Caco-2 (cell line): Measurements from ENCODE around the gene LDB2. TPM values are rescaled to one million over a fixed set of nuclear protein-coding genes. Genes with fewer than 3 reads are reported as not detected.

Experiments
- BruUV-seq: library from RNA; stranded (reverse); fragments of 400-500 nt; replicated peaks from 2 replicates; lab custom pipeline; 2021; lab: Mats Ljungman, UMichigan
- CTCF ChIA-PET: fragments of 300-600 bp; sonication (Branson Sonifier 250); formaldehyde crosslinking; loops from one replicate; lab custom pipeline; 2022; ENCODE audit warnings: antibody characterized with exemption; lab: Charles Lee
- POLR2A ChIA-PET: fragments of 300-600 bp; sonication (Branson Sonifier 250); formaldehyde crosslinking; loops from one replicate; lab custom pipeline; 2022; ENCODE audit warnings: antibody characterized with exemption; lab: Charles Lee
- DNase-seq, 2 experiments: peaks; one replicate each; pipeline versions ENCODE4 v3.0.0 to v3.0.0-alpha.2; 2020 to 2022
- H3K27me3 ChIP-seq: replicated peaks from 2 replicates; pipeline ENCODE4 v1.6.0; 2011; ENCODE audit warnings: low read length; ENCODE audit not compliant: control insufficient read depth, insufficient read depth
- H3K36me3 ChIP-seq: 2 replicates; pipeline ENCODE4 v1.5.1; 2011; ENCODE audit warnings: low read length; ENCODE audit not compliant: control insufficient read depth, insufficient read depth
- H3K4me1 ChIP-seq: fragments of 250-450 bp; sonication (Bioruptor Pico); 2 replicates; pipeline ENCODE4 v1.5.1; 2020; ENCODE audit warnings: mild to moderate bottlenecking
- H3K4me3 ChIP-seq: 2 replicates; pipeline ENCODE4 v1.5.1; 2011; ENCODE audit warnings: low read depth, mild to moderate bottlenecking, control low read depth, low read length
- H3K9me3 ChIP-seq: fragments of 250-450 bp; sonication (Bioruptor Pico); 2 replicates; pipeline ENCODE4 v1.5.1; 2020; ENCODE audit warnings: mild to moderate bottlenecking, moderate library complexity
- H3K27ac Mint-ChIP-seq: one replicate; pipeline ENCODE4 v1.8.0; 2022; ENCODE audit warnings: mixed read lengths; ENCODE audit not compliant: unreplicated experiment
- H3K27me3 Mint-ChIP-seq: one replicate; pipeline ENCODE4 v1.8.0; 2022; ENCODE audit warnings: mixed read lengths; ENCODE audit not compliant: insufficient read depth, unreplicated experiment
- H3K36me3 Mint-ChIP-seq: one replicate; pipeline ENCODE4 v1.8.0; 2022; ENCODE audit warnings: mild to moderate bottlenecking, mixed read lengths; ENCODE audit not compliant: insufficient read depth, unreplicated experiment
- H3K4me1 Mint-ChIP-seq: one replicate; pipeline ENCODE4 v1.8.0; 2022; ENCODE audit warnings: low read depth, mixed read lengths; ENCODE audit not compliant: unreplicated experiment
- H3K4me3 Mint-ChIP-seq: one replicate; pipeline ENCODE4 v1.8.0; 2022; ENCODE audit warnings: mild to moderate bottlenecking, moderate library complexity, mixed read lengths; ENCODE audit not compliant: unreplicated experiment
- H3K9me3 Mint-ChIP-seq: one replicate; pipeline ENCODE4 v1.8.0; 2022; ENCODE audit warnings: mixed read lengths; ENCODE audit not compliant: unreplicated experiment
- intact Hi-C: fragments of 100-400 bp; cut with micrococcal nuclease; formaldehyde crosslinking; loops from one replicate; pipeline ENCODE4 v1.10.0; 2022; ENCODE audit not compliant: unreplicated experiment
- total RNA-seq: library from RNA; stranded (reverse); gene quantifications from 2 replicates; pipeline ENCODE4 v1.2.3, GENCODE V29; 2022
- TF ChIP-seq, protein P1 (sequence below), 2 experiments: fragments of 200-600 bp in 1 of 2; IDR thresholded peaks; 1 replicate in 1 of 2; 2 replicates in 1 of 2; pipeline versions ENCODE4 v1.5.1 to v1.8.0; 2011 to 2022; ENCODE audit warnings: antibody characterized with exemption in 1 of 2, control low read depth in 1 of 2, inconsistent platforms in 1 of 2, low read depth in 1 of 2, low read length in 1 of 2, mild to moderate bottlenecking in 1 of 2, moderate library complexity in 1 of 2; ENCODE audit not compliant: insufficient read depth in 1 of 2, severe bottlenecking in 1 of 2, unreplicated experiment in 1 of 2

LDB2 gene
- total RNA-seq, 1 experiment from 2014 or later: not detected

DNA sequence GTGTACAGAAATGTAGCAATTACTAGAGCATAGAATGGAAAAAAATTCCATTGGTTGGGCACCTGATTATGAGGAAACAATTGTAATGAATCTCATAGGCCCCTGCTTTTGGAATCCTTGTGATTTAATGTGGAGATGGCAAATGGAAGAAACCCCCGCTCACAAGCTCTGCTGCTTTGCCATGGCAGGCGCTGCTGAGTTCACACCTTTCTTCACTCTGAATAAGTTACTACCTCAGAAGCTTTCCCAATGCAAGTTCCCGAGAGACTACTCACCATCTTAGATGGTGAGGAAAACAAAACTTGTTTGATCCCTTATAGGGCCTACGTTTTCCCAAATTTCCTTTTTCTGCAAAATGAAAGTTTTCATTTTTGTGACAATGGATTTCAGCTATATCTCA lies 405.6 kb downstream of the LDB2 start:
- H3K27me3 ChIP-seq: no peaks in the 10 kb centered on the region
- BruUV-seq: no TSS peak

DNA sequence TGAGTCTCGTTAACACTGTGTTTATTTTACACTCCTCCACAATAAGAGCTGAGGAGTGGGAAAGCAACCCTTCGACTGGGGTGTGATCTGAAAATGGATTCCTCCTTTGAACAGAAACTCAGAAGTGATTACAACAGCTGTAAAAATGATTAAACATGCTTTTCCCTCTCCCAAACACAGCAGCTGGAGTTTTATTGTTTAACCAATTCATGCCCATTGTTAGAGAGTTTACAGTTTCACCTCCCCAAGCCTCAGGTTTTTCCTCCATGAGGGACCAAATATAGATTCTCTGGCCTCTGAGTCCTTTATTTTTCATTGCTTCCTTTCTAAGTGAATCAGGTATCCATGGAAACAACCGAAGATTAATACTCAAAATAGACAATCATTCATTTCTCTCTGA lies 409.2 kb downstream of the LDB2 start:
- no peak for DNase-seq
- ChIA-PET POLR2A (no interaction called here), CTCF (no interaction called here)
- intact Hi-C loops: no loop called here
- Mint-ChIP-seq H3K4me1 (no peaks in the 10 kb centered on the region), H3K9me3 (no peaks in the 10 kb centered on the region), H3K4me3 (no peak overlapping the region), H3K27me3 (no peaks in the 10 kb centered on the region), H3K36me3 (no peaks in the 10 kb centered on the region), H3K27ac (no peak overlapping the region)
- Histone ChIP-seq H3K4me1 (no peaks in the 10 kb centered on the region), H3K36me3 (no peaks in the 10 kb centered on the region), H3K27me3 (no peaks in the 10 kb centered on the region), H3K4me3 (no peak overlapping the region), H3K9me3 (no peaks in the 10 kb centered on the region)
- BruUV-seq: no TSS peak
- TF ChIP-seq, protein P1, sequence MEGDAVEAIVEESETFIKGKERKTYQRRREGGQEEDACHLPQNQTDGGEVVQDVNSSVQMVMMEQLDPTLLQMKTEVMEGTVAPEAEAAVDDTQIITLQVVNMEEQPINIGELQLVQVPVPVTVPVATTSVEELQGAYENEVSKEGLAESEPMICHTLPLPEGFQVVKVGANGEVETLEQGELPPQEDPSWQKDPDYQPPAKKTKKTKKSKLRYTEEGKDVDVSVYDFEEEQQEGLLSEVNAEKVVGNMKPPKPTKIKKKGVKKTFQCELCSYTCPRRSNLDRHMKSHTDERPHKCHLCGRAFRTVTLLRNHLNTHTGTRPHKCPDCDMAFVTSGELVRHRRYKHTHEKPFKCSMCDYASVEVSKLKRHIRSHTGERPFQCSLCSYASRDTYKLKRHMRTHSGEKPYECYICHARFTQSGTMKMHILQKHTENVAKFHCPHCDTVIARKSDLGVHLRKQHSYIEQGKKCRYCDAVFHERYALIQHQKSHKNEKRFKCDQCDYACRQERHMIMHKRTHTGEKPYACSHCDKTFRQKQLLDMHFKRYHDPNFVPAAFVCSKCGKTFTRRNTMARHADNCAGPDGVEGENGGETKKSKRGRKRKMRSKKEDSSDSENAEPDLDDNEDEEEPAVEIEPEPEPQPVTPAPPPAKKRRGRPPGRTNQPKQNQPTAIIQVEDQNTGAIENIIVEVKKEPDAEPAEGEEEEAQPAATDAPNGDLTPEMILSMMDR (IDR thresholded peaks at IDR 0.05; ENCODE audit: insufficient read depth in 1 of 2, low read depth in 1 of 2, low read length in 1 of 2, severe bottlenecking in 1 of 2, unreplicated experiment in 1 of 2): no peak

More for the DNA sequence above, 405.6 kb downstream of the LDB2 start:
- no peaks in the 10 kb centered on the region for H3K27me3 Mint-ChIP-seq
- no peak for DNase-seq
- no peaks in the 10 kb centered on the region for H3K4me1 Mint-ChIP-seq
- H3K36me3 ChIP-seq: no peaks in the 10 kb centered on the region
- intact Hi-C loops: no loop called here
- ChIA-PET POLR2A (no interaction called here), CTCF (no interaction called here)
- H3K36me3 Mint-ChIP-seq: no peaks in the 10 kb centered on the region
- no peak overlapping the region for H3K27ac Mint-ChIP-seq
- H3K9me3 Mint-ChIP-seq: no peaks in the 10 kb centered on the region
- H3K4me3 ChIP-seq: no peak overlapping the region
- H3K4me1 ChIP-seq: no peaks in the 10 kb centered on the region
- H3K4me3 Mint-ChIP-seq: no peak overlapping the region
- H3K9me3 ChIP-seq: no peaks in the 10 kb centered on the region
- TF ChIP-seq, protein P1 (IDR thresholded peaks at IDR 0.05; ENCODE audit: insufficient read depth in 1 of 2, low read depth in 1 of 2, low read length in 1 of 2, severe bottlenecking in 1 of 2, unreplicated experiment in 1 of 2): no peak

- no peaks in the 10 kb centered on the region for H3K4me1 Mint-ChIP-seq
- no peaks in the 10 kb centered on the region for H3K36me3 Mint-ChIP-seq
- Histone ChIP-seq H3K9me3 (no peaks in the 10 kb centered on the region), H3K36me3 (no peaks in the 10 kb centered on the region), H3K4me3 (no peak overlapping the region), H3K4me1 (no peaks in the 10 kb centered on the region), H3K27me3 (no peaks in the 10 kb centered on the region)
- intact Hi-C loops: no loop called here
- H3K27ac Mint-ChIP-seq: no peak overlapping the region
- no peak overlapping the region for H3K4me3 Mint-ChIP-seq
- TF ChIP-seq, protein P1 (IDR thresholded peaks at IDR 0.05; ENCODE audit: insufficient read depth in 1 of 2, low read depth in 1 of 2, low read length in 1 of 2, severe bottlenecking in 1 of 2, unreplicated experiment in 1 of 2): no peak
- POLR2A ChIA-PET: no interaction called here
- no TSS peak for BruUV-seq
- H3K9me3 Mint-ChIP-seq: no peaks in the 10 kb centered on the region
- DNase-seq: no peak
- CTCF ChIA-PET: no interaction called here
- no peaks in the 10 kb centered on the region for H3K27me3 Mint-ChIP-seq
These were observed 410.4 kb downstream of the LDB2 start for GRCh38 chr4:16488084-16488483.
